Neural progenitor cell (in vitro differentiated cells): ENCODE measurements around the gene CD28.

Experiments
- EZH2phosphoT487 ChIP-seq: fragments of 200-600 bp; sonication (generic); IDR thresholded peaks from 2 replicates; pipeline ENCODE4 v1.6.1; 2017; ENCODE audit warnings: antibody characterized with exemption
- TF ChIP-seq, protein P1 (sequence below): fragments of 200-600 bp; sonication (generic); IDR thresholded peaks from 2 replicates; pipeline ENCODE4 v1.5.1; 2017; ENCODE audit warnings: antibody characterized with exemption, mild to moderate bottlenecking

DNA sequence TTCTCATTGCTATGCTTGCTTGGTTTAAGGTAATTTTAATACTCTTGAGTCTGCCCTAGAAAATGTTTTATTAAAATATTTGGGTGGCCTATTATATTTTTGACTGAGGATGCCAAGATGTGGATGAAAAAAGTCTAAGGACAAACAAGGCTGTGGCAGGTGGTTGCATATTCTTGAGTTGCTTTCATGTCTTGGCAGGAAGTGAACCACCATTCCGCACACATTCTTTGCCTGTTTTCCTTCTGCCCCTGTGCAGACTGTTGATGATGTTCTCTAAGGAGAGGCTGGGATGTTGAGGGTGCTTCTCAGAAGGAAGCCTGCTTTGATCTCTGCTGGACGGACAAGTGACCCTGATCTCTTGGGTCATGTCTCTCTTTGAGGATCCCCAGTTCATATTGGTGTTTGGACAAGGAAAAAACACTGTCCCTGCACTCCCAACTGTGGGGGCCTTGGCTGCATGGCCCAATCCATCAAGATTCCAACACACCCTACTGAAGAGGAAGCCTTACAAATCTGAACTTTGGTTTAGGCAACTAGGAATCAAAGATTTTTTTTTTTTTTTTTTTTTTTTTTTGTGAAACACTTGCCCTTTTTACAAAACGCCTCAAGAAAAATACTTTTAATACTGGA is 45.0 kb upstream of the CD28 start:
- TF ChIP-seq, protein P1, sequence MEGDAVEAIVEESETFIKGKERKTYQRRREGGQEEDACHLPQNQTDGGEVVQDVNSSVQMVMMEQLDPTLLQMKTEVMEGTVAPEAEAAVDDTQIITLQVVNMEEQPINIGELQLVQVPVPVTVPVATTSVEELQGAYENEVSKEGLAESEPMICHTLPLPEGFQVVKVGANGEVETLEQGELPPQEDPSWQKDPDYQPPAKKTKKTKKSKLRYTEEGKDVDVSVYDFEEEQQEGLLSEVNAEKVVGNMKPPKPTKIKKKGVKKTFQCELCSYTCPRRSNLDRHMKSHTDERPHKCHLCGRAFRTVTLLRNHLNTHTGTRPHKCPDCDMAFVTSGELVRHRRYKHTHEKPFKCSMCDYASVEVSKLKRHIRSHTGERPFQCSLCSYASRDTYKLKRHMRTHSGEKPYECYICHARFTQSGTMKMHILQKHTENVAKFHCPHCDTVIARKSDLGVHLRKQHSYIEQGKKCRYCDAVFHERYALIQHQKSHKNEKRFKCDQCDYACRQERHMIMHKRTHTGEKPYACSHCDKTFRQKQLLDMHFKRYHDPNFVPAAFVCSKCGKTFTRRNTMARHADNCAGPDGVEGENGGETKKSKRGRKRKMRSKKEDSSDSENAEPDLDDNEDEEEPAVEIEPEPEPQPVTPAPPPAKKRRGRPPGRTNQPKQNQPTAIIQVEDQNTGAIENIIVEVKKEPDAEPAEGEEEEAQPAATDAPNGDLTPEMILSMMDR, result no peak
- TF ChIP-seq EZH2phosphoT487, result no peak
